ENCODE results near the gene CELF4.

Gene CELF4

GRCh38 chr18:37289423-37289822 is 276.2 kb downstream of the CELF4 start:
- no peak for ATAC-seq
- DNase-seq (ENCODE audit: low spot score in 2 of 2) = no peak
- Mint-ChIP-seq H3K27ac (no peak overlapping the region), H3K4me3 (no peak overlapping the region), H3K36me3 (no peaks in the 10 kb centered on the region), H3K9me3 (no peaks in the 10 kb centered on the region), H3K4me1 (no peaks in the 10 kb centered on the region)

- DNase-seq (ENCODE audit: low spot score in 2 of 2) = no peak
- Mint-ChIP-seq H3K36me3 (no peaks in the 10 kb centered on the region), H3K4me1 (no peaks in the 10 kb centered on the region), H3K4me3 (no peak overlapping the region), H3K27ac (no peak overlapping the region), H3K9me3 (no peaks in the 10 kb centered on the region)
- ATAC-seq = no peak
Observed at GRCh38 chr18:37287601-37288000, 278.0 kb downstream of the CELF4 start.

GRCh38 chr18:37286801-37287200 is 278.8 kb downstream of the CELF4 start:
- Mint-ChIP-seq H3K36me3 (no peaks in the 10 kb centered on the region), H3K4me1 (no peaks in the 10 kb centered on the region), H3K4me3 (no peak overlapping the region), H3K9me3 (no peaks in the 10 kb centered on the region), H3K27ac (no peak overlapping the region)
- no peak for DNase-seq (ENCODE audit: low spot score in 2 of 2)
- ATAC-seq = no peak

- no peak for DNase-seq (ENCODE audit: low spot score in 2 of 2)
- no peak for ATAC-seq
- Mint-ChIP-seq H3K4me3 (no peak overlapping the region), H3K36me3 (no peaks in the 10 kb centered on the region), H3K9me3 (no peaks in the 10 kb centered on the region), H3K27ac (no peak overlapping the region), H3K4me1 (no peaks in the 10 kb centered on the region)
Observed at GRCh38 chr18:37285825-37286224, 279.8 kb downstream of the CELF4 start.

GRCh38 chr18:37284260-37284659 is 281.3 kb downstream of the CELF4 start:
- no peaks in the 10 kb centered on the region for H3K36me3 Mint-ChIP-seq
- H3K4me3 Mint-ChIP-seq = no peak overlapping the region
- no peak for ATAC-seq
- H3K9me3 Mint-ChIP-seq = no peaks in the 10 kb centered on the region
- H3K4me1 Mint-ChIP-seq = no peaks in the 10 kb centered on the region
- DNase-seq (ENCODE audit: low spot score in 2 of 2) = no peak
- no peak overlapping the region for H3K27ac Mint-ChIP-seq

GRCh38 chr18:37282386-37283037 is 283.1 kb downstream of the CELF4 start:
- no peak overlapping the region for H3K4me3 Mint-ChIP-seq
- ATAC-seq = no peak
- H3K36me3 Mint-ChIP-seq = no peaks in the 10 kb centered on the region
- no peak overlapping the region for H3K27ac Mint-ChIP-seq
- H3K9me3 Mint-ChIP-seq = no peaks in the 10 kb centered on the region
- H3K4me1 Mint-ChIP-seq = no peaks in the 10 kb centered on the region
- DNase-seq (ENCODE audit: low spot score in 2 of 2) = no peak

GRCh38 chr18:37280701-37281393 is 284.8 kb downstream of the CELF4 start:
- Mint-ChIP-seq H3K9me3 (no peaks in the 10 kb centered on the region), H3K4me3 (no peak overlapping the region), H3K27ac (no peak overlapping the region), H3K36me3 (no peaks in the 10 kb centered on the region), H3K4me1 (peaks cover 4% of the 10 kb centered on the region)
- DNase-seq (ENCODE audit: low spot score in 2 of 2) = no peak
- no peak for ATAC-seq

GRCh38 chr18:37277804-37278203 is 287.8 kb downstream of the CELF4 start:
- DNase-seq (ENCODE audit: low spot score in 2 of 2) (no peak), ATAC-seq (no peak)
- no peak overlapping the region for H3K4me3 Mint-ChIP-seq
- H3K36me3 Mint-ChIP-seq = no peaks in the 10 kb centered on the region
- H3K27ac Mint-ChIP-seq = no peak overlapping the region
- peaks cover 8% of the 10 kb centered on the region for H3K4me1 Mint-ChIP-seq
- H3K9me3 Mint-ChIP-seq = no peaks in the 10 kb centered on the region

GRCh38 chr18:37276111-37276890 is 289.3 kb downstream of the CELF4 start:
- no peak overlapping the region for H3K27ac Mint-ChIP-seq
- H3K36me3 Mint-ChIP-seq = no peaks in the 10 kb centered on the region
- no peak for DNase-seq (ENCODE audit: low spot score in 2 of 2)
- no peak overlapping the region for H3K4me3 Mint-ChIP-seq
- no peaks in the 10 kb centered on the region for H3K9me3 Mint-ChIP-seq
- no peak for ATAC-seq
- peaks cover 8% of the 10 kb centered on the region for H3K4me1 Mint-ChIP-seq

GRCh38 chr18:37275237-37275741 is 290.3 kb downstream of the CELF4 start:
- Mint-ChIP-seq H3K27ac (no peak overlapping the region), H3K4me3 (no peak overlapping the region), H3K36me3 (no peaks in the 10 kb centered on the region), H3K9me3 (peaks cover 2% of the 10 kb centered on the region), H3K4me1 (peaks cover 8% of the 10 kb centered on the region)
- DNase-seq (ENCODE audit: low spot score in 2 of 2) = no peak
- ATAC-seq = no peak

- no peaks in the 10 kb centered on the region for H3K36me3 Mint-ChIP-seq
- peaks cover 4% of the 10 kb centered on the region for H3K9me3 Mint-ChIP-seq
- peaks cover 8% of the 10 kb centered on the region for H3K4me1 Mint-ChIP-seq
- ATAC-seq (no peak), DNase-seq (ENCODE audit: low spot score in 2 of 2) (no peak)
- no peak overlapping the region for H3K27ac Mint-ChIP-seq
- H3K4me3 Mint-ChIP-seq = no peak overlapping the region
Observed at GRCh38 chr18:37274309-37275236, 291.0 kb downstream of the CELF4 start.

- DNase-seq (ENCODE audit: low spot score in 2 of 2) (no peak), ATAC-seq (no peak)
- peaks cover 4% of the 10 kb centered on the region for H3K9me3 Mint-ChIP-seq
- H3K4me3 Mint-ChIP-seq = no peak overlapping the region
- peaks cover 8% of the 10 kb centered on the region for H3K4me1 Mint-ChIP-seq
- no peaks in the 10 kb centered on the region for H3K36me3 Mint-ChIP-seq
- H3K27ac Mint-ChIP-seq = no peak overlapping the region
Observed at GRCh38 chr18:37272841-37273240, 292.8 kb downstream of the CELF4 start.

- Mint-ChIP-seq H3K9me3 (peaks cover 4% of the 10 kb centered on the region), H3K27ac (no peak overlapping the region), H3K36me3 (no peaks in the 10 kb centered on the region), H3K4me1 (peaks cover 8% of the 10 kb centered on the region), H3K4me3 (no peak overlapping the region)
- ATAC-seq = no peak
- DNase-seq (ENCODE audit: low spot score in 2 of 2) = no peak
Observed at GRCh38 chr18:37272226-37272625, 293.4 kb downstream of the CELF4 start.

- Mint-ChIP-seq H3K36me3 (no peaks in the 10 kb centered on the region), H3K4me1 (peaks cover 2% of the 10 kb centered on the region), H3K27ac (no peak overlapping the region), H3K9me3 (peaks cover 4% of the 10 kb centered on the region), H3K4me3 (no peak overlapping the region)
- DNase-seq (ENCODE audit: low spot score in 2 of 2) (no peak), ATAC-seq (no peak)
Observed at GRCh38 chr18:37270666-37271052, 294.9 kb downstream of the CELF4 start.
